Medulla oblongata (tissue), 1 donor: Measurements from ENCODE around the gene STEAP1B.
A peak's percentile ranks its signal among the peaks of the same experiment; 100 is the strongest.

Source experiments
- DNase-seq: peaks from one replicate; pipeline ENCODE4 v3.0.0-alpha.2; 2015; ENCODE audit errors: extremely low spot score

The STEAP1B gene

DNA sequence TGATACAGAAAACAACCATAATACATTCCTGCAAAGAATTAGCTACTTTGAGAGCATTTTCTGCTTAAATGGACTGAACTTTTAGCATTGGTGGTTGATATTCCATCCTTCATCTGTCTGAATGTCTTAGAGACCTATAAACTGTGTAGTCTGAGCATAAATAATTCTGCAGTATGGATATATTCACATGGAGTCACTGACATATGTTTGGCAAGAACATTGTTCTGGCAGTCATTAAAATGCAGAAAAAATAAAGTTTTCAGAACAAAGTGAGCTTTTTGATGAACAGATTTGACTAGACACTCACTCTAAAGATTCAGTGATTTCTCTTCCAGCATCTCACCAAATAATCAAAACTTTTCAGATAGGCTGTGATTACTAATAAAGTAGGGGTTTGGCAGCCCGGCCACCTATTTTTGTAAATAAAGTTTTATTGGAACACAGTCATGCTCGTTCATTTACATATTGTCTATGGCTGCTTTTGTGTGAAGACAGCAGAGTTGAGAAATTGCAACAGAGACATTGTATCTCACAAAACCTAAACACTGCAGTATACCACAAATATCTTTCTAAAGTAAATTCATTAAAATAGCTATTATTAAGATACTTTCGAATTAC, 98.9 kb downstream of the STEAP1B start:
- DNase-seq, result no peak

DNA sequence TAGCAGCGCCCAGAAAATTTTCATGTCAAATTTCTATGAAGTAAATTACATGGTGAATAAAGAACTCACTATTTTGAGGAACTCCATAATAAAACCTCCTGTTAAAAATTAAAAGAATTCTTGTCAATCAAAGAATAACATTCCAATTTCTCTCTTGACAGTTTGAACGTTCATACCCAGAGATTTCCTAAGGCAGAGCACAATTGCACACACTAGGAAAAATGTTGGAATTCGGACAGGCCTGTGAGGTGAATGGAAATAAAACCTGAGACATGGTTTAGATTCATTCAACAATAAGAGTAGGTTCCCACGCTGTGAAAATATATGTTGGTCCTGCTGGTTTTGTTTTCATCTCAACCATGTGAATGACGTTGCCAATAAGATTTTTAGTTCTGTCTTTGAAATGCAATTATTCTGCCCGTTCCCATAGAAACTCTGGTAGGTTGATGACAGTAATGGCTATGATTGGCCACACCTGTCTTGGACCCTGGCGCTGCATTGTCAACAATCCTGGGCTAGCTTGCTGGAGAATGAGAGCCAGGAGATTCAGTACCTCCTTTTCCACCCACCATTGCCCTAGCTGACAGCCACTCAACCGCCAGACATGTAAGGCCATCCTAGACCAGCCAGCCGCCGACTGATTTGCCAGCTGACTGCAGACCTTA, 99.7 kb downstream of the STEAP1B start:
- no peak for DNase-seq

DNA sequence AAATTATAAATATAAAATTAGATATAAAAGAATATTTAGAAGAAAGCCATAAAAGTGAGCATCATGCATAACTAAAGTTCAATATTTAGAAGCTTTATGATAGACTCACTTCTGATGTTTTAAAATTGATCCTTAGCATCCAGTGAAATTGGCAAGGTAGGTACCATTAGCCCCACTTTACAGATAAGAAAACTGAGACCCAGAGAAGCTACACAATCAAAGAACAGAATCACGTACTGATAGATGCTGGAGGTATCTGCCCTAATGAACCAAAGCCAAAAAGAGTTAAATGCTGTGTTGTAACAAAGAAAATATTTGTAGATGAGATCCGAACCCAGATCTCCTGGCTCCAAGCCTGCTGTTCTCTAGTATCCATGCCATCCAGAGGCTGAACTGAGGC, 100.4 kb downstream of the STEAP1B start:
- DNase-seq, result no peak

DNA sequence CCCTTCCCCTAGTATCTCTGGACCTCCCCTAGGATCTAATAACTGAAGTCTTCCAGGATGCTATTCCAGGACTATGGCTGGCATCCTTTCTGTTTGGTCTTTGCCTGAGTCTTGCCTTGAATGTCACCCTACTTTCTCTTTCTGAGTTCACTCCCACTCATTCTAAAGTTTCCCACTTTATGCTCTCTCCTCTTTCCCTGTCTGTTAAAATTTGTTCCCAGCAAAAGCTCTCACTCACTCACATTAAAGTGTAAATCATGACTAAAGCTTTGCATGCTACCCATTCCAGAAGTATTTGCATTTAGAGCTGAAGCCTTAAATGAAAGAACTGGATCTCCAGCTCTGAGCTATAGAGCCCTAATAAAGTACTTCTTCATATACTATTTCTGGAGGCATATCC, 100.9 kb downstream of the STEAP1B start:
- DNase-seq, result no peak

DNA sequence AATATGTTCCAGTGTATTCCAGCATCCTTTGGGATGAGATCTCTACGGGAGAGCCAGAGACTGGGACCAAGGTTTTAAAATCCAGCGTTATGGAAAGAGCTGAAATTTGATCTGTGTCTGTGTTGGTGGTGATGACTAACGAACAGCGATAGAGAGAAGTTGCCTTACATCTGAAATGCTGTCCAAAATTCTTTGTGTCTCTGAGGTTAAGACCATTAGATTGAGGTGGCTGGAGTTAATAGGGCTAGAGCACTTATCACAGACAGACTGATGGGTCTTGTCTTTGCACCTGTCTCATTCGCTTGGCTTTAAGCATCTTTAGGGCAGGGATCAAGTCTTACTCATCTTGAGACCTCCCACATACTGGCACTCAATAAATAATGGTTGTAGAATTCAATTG, 102.0 kb downstream of the STEAP1B start:
- no peak for DNase-seq

DNA sequence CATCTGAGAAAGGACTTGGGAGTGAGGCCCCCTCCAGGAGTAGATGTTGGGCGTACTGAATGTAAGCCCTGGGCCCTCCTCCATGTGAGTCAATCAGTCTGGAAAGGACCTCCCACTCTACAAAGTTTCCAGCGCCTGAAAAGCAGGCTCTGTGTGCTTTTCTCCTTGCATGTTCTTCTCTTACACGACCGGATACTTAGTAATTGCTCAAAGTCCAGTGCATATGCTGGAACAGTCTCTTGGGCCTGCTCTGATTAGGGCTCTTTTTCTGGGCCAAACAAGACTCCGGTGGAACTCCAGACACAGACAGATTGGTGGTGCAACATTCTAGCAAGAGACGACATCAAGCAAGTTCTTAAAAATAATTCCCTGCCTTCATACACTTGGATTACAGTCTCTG, 104.8 kb downstream of the STEAP1B start:
- no peak for DNase-seq

DNA sequence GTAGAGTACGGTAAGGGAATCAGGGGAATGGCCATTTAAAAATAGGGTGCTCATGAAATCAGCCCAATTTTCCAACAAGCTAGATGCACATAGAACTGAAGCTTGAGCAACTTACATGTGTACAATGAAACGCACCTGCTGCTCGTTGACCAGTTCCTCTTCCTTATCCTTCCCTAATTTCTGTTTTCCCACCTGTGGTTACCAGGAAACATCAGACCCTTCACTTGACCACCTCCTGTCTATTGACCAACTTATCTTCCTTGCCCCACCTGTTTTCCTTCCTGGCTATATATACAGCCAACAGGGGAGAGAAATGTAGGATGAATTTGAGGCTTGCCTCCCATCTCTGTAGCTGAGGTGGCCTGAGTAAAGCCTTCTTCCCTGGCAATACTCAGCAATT, 105.2 kb downstream of the STEAP1B start:
- DNase-seq, result no peak

DNA sequence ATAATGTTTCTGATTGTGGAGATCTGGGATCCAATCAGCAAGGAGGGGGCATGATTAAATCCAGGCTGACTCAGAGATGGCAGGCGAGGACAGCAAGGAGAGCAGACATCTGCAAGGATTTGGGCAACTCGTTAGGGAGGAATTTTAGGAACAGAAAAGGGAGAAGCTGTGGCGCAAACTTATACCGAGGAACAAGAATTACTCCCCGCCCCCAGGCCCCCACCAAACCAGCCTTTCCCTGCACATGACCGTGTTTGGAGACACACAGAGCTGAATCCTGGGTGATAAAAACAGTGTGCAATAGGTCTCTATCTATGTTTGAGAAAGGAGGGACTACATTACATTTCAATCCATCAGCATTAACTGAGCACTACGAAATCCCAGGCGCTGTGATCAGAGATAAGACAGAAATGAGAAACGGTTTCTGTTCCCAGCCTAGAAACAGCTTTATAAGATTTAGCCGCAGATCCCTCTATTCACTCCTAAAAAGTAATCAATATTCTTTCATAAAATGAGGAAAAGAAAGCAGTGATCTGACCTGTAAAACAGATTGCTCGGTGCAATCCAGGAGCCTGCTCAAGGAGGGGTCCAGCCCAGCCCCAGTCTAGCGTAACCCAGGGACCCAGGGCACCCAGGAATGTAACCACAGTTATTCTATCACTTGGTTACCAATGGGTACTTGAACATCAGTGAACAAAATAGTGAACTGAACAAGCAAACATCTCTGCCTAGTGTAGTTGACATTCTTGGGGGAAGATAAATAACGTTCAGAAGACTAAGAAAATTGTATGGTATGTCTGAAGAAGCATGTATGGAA, 105.9 kb downstream of the STEAP1B start:
- DNase-seq, result no peak

DNA sequence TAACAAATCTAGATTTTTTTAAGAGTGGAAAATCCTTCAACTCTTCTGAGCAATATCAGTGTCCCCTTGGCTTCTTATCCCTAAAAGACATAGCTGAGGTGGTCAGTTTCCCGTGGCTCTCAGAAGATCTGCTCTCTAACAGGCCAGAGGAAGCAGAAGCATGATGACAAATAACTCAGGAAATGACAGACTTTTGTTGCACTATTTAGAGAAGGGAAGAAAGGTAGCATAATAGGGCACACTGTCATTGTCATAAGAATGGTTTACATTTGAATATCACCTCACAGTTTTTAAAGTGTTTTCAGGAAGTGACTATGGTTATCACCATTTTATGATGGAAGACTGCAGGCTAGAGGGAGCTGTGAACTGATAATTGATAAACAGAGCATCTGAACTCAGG, 109.5 kb downstream of the STEAP1B start:
- no peak for DNase-seq

DNA sequence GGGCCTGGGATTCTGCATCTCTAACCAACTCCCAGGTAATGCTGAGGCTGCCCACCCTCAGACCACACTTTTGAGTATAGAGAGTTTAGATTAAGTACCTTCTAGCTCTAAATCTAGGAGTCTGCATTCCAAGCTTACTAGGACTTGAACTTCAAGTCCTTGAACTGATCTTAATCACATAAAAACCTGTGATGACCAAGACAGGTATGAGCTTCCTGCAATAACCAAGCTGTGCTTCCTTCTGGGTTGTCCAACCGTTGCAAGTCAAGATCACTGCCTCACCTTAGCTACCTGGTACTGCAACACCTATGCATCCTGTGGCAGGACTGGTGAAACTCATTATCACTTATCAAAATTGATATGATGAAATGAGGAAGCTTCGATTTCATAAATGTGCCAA, 110.1 kb downstream of the STEAP1B start:
- no peak for DNase-seq

DNA sequence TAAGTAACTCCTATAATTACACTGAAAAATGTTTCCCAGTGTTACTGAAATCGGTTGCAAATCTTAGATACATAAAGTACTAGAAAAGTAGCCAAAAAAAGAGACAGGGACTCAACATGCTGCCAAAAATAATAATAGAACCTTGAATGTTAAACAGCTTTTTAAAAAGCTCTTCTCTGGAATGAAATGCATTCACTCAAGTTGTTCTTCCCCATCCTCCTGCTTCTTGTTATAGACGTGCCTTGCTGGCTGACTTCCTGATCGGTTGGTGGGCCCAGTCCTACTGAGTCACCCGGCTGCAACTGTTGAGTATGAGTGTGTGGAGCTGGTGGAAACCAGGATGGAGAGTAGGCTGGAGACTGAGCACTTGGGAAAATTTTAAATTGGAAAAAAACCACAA, 112.4 kb downstream of the STEAP1B start:
- DNase-seq, result no peak

DNA sequence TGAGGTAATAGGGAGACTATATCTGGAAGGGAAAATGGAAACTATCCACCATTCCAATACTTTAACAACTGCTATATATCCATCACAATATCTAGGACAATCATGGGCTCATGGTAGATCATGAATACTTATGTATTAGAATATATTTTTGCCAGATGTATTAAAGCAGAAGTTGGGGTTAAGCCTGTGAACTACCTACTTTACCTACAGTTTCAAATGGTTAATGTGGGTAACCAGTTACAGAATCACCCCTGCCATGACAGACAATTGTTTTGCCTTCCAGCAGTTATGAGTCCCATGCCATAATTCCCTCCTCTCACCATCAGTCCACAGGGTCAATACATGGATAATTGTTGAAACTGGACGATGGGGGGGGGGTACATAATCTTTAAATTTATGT, 113.1 kb downstream of the STEAP1B start:
- no peak for DNase-seq

DNA sequence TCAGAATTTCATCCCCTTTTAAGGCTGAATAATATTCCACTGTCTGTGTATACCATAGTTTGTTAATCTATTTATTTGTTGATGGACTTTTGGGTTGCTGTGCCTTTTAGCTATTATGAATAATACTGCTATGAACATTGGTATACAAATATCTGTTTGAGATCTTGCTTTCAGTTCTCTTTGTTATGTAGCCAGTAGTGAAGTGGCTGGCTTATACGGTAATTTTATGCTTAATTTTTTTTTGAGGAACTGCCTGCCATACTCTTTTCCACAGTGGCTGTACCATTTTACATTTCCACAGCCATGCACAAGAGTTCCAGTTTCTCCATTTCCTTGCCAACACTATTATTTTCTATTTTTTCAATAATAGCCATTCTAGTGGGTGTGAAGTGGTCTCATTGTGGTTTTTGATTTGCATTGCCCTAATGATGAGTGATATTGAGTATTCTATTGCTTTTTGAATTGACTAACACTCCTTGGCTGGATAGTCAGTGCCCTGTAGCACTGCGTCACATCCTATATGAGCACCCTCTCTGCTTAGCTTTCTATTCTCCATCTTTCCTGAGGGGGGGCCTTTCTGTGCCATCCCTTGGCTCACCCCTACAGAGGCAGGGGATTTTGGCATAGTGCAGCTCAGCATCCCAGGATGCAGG, 113.7 kb downstream of the STEAP1B start:
- no peak for DNase-seq

DNA sequence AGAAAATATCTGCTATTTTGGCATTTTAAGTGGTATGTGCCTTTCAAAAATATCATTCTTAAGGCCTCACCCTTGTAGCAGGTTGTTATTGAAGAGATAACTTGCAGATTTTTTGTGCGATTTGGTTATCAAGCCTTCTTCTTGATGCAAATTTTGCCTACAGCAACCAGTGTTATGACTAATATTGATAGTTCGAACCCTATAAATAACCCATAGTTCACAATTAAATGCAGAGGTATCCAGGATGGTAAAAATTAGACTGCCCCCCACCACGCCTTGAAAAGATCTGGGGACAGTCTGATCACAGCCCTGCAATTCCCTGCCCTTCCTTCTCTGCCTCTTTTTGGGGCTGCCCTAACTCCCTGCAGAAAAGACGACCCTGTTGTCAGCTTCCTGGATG, 114.7 kb downstream of the STEAP1B start:
- DNase-seq, result no peak

DNA sequence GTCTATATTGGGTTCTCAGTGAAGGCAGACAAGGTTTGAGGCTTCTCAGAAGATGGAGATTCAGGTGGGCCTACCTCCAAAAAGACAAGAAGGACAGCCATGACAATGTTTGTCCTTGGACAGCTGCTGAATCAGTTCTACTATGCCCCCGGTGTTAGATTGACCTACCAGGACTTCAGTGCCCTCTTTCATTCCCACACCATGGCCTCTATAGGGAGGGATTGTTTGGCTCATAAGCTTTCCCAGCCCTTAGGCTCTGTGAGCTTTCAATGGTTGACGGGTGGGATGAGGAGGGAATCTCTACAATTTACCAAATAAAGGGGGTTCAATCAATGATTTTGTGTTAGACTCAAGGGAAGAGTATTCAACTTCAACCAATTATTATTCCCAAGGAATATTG, 119.7 kb downstream of the STEAP1B start:
- no peak for DNase-seq

DNA sequence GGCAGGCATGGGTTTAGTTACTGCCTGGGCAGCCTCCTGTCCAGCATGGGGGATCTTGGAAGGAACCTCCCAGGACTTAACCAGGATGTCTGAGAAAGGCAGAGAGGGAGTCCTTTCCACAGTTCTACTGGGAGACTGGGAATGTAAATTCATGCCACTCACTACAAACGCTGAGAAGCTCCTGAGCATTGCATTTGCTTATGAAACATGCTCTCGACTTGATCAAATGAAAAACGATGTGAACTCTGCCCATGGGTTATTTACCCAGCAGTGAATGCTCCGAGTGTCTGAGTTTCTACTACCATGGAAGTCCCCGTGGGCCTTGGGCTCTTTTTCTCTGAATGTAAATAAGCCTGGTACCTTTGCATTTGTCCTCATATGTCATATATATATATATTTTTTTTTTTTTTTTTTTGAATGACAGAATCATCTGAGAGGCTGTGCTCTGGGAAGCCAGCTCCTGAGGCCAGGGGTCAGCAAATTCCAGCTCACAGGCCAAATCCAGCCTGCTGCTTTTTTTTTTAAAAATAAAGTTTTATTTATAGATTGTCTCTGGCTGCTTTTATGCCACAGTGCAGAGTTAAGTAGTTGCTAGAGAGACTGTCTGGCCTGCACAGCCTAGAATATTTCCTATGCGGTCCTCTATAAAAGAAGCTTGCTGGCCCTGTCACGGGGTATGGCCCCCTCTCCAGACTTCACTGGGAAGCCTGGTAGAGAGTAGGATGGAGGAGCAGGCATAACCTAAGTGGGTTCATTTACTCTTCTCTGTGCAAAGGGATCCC, 121.6 kb downstream of the STEAP1B start:
- no peak for DNase-seq

DNA sequence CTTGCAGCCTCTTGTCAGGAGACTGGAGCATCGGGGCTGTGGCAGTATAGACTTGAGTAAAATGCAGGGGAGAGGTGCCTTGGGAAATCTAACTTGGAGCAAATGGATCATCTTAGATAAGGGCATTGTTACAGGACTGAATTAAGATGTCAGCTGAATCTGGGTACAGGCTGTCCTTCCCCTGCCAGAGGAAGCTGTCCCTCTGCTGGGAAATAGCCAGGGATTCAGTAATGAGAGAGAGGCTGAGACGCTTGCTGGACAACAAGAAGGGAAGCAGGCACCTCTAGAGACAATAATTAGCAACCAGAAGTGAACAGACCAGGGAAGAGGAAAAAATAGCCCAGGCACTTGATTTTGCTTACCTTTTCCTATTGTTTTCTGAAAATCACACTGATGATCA, 122.3 kb downstream of the STEAP1B start:
- DNase-seq, result peak; percentile 66

DNA sequence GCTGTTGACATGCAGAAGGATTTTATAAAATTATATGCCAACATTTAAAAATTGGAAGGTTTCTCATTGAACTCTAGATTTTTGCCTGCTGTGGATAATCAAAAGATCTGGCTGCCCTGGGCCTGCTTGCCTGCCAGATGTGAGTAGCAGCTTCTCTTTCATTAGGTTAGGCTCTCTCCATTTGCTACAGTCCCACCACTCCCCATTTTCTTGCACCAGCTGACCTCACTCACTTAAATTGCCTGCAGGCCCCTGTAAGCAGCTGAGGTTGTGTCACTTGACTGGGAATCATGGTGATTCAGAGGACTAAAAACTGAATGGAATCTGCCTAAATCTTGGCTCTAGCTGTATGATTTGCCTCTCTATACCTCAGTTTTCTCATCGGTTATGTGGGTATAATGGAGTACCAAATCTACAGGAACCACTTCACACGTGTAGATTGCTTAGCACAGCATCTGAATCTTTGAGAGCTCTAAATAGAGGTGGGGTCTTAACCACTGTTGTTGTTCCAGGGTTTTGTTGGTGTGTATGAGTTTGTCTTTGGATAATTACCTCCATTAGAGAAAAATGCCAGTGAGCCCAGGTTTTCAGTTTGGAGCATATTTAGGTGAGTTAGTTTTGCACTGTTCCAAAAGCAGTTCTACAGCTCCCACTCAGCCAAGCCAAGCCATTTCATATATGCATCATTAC, 124.5 kb downstream of the STEAP1B start:
- DNase-seq, result no peak

DNA sequence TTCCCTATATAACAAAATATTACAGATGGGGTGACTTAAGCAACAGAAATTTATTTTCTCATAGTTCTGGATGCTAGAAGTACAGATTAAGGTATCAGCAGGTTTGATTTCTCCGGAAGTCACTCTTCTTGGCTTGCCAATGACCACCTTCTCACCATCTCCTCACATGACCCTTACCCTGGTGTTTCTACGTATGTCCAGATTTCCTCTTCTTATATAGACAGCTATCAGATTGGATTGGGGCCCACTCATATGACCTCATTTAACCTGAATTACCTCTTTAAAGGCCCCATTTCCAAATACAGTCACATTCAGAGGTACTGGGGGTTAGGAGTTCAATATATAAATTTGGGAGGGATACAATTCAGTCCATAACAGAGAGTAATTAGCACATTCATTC, 126.1 kb downstream of the STEAP1B start:
- no peak for DNase-seq

DNA sequence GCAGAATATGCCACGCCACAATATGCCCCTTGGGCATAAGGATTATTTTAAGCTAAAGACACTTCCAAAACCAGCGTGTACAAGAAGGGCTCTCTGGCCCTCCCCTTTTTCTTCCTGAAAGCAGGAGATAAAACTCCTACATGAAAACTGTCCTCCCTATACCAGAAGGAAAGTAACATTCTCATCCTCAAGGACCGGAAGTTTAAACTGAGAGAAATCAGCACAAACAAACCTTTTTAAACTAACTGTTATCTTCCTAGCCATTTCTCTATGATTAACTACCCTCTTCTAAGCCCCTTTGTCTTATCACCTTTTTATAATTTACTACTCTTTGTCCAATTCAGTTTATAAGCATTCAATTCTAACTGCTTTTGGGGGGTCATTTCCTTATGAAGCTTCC, 126.6 kb downstream of the STEAP1B start:
- no peak for DNase-seq

DNA sequence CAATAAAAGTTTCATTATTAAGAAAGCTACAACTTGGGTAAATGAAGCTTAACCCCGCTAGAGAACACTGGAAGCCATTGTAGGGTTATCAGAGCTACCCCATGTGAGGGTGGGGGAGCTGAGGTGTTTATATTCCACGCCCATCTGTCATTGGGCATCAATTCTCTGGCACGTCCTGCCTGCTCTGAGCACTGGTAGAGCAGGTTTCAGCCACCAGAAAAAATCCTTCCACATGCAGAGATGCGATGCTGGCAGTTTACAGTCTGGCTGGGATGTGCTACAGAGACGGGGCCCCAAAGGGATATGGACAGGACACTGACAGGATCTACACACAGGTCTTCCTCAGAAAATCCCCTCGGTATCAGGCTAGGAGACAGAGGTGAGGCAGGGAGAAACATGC, 127.1 kb downstream of the STEAP1B start:
- no peak for DNase-seq
